Measurements from ENCODE around the gene VPS8. TPM values are rescaled to one million over a fixed set of nuclear protein-coding genes. Genes with fewer than 3 reads are reported as not detected.
A peak's percentile ranks its signal among the peaks of the same experiment; 100 is the strongest.

The VPS8 gene
- polyA plus RNA-seq, 10 donors = 47.9 to 120 (median 80.7) TPM

DNA sequence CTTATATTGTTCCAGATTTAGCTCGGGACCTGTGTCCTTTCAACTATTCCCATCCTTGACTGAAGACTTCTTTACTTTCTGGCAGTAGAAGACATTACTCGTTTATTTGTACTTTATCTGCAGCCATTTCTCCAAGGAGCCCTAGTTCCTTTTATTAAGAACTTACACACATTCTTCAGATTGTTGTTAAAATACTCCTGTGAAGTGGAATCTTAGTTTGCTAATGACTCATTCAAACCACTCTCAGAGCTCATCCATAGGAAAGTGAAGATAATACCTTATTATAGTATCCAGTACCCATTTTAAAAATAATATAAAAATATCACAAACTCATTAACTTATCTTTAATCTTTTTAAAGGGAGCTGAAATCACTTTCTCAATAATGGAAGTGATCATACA, 277.4 kb downstream of the VPS8 start:
- no peak for DNase-seq

DNA sequence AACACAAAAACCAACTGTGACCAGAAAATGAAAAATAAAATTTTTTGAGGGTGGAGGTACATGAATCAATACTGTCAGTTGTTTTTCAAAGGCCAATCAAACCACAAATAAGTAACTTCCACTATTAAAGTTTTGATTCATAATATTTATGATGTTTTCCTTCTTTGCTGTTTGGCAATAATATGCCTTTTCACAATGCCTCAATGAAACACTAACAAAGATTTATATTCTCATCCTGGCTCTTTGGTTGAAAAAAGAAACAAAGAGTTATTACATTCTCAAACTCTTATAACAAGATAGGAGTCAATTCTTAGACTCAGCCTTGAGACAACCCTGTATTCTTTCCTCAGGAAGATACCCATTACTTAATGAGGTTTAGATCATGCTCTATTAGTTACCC, 277.8 kb downstream of the VPS8 start:
- DNase-seq = no peak

DNA sequence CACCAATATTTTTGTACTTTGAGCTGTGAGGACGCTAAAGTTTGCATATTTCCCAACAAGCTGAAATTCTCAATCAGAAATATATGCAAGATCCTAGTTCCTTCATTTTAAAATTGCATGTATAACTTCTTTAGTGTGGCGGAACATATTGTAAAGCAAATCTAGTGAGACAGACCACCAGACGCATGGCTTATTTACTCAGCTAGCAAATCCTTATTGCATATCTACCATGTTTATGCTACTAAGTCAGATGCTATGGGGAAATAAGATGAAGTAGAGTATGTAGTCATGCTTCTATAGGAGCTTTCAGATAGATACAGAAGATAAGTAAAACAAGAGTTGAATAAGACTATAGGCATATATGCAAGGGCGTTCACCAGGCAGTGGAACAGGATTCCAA, 278.8 kb downstream of the VPS8 start:
- no peak for DNase-seq

DNA sequence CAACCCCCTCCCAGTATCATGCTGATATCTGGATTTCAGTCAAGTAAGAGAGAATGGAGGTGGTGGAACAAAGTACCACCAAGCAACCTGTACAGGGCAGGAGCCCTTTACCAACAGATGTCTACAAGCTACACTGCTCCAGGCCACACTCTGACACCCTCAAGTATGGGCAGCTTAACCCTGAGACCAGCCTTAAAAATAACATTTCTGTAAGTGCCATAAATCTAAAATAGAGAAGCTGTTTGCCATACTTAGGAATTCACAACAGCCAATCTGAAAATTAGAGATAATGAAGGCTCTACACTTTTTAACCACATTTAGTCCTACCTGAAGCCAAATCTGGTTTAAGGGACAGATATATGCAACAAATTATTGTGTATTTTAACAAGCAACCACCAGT, 281.1 kb downstream of the VPS8 start:
- no peak for DNase-seq

DNA sequence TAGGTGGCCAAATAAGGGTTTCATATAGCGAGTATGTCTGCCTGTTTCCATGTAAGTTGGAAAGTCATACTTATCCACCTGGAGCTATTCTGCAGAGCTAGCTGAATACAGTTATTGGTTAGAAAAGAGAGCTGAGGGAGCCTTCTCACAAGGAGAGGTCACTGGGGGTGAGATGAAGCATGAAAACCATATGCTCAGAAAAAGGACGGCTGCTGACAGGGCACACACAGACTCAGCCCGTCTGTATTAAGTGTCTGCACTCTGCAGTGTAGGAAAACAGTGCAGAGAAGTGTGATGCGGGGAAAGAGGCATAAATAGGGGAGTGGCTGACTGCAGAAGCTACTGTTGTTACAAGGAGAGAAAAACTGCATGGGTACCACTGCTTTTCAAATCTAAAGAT, 282.7 kb downstream of the VPS8 start:
- peak in 1 of 3 donors; percentile 29 for DNase-seq

Other genes starting within 250 kb of the VPS8 start
- gene MAGEF1, start 100.1 kb upstream of the VPS8 start, polyA plus RNA-seq (ENCODE audit: insufficient read length in 10 of 10) = 10 to 100 TPM; 56.6 to 73.9 (median 66.6) TPM